ENCODE measurements around the gene IFNA14. TPM values are rescaled to one million over a fixed set of nuclear protein-coding genes. Genes with fewer than 3 reads are reported as not detected.

The IFNA14 gene
- total RNA-seq, 1 donor from 2014 or later: not detected

DNA sequence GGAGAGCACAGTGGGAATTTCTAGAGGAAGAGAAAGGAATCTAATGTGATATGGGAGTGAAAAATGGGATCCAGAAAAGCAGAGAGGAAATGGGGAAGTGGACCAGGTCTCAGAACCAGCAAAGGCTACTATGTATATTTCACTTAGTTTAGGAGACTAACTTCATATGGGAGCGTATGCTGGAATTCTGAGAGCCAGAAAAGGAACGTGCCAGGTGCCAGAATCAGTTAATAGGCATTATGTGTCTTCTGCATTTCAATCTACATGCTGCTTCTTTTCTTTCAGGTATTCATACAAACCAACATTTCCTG lies 28.5 kb upstream of the IFNA14 start:
- no peaks in the 10 kb centered on the region for H3K36me3 Mint-ChIP-seq (ENCODE audit: unreplicated experiment)
- H3K4me1 Mint-ChIP-seq (ENCODE audit: low read depth, unreplicated experiment): no peaks in the 10 kb centered on the region
- H3K27ac Mint-ChIP-seq (ENCODE audit: unreplicated experiment): no peak overlapping the region
- peaks cover 4% of the 10 kb centered on the region for H3K27me3 Mint-ChIP-seq (ENCODE audit: unreplicated experiment)
- no peak for DNase-seq
- H3K4me3 Mint-ChIP-seq (ENCODE audit: unreplicated experiment): no peak overlapping the region
- TF ChIP-seq, protein P1, sequence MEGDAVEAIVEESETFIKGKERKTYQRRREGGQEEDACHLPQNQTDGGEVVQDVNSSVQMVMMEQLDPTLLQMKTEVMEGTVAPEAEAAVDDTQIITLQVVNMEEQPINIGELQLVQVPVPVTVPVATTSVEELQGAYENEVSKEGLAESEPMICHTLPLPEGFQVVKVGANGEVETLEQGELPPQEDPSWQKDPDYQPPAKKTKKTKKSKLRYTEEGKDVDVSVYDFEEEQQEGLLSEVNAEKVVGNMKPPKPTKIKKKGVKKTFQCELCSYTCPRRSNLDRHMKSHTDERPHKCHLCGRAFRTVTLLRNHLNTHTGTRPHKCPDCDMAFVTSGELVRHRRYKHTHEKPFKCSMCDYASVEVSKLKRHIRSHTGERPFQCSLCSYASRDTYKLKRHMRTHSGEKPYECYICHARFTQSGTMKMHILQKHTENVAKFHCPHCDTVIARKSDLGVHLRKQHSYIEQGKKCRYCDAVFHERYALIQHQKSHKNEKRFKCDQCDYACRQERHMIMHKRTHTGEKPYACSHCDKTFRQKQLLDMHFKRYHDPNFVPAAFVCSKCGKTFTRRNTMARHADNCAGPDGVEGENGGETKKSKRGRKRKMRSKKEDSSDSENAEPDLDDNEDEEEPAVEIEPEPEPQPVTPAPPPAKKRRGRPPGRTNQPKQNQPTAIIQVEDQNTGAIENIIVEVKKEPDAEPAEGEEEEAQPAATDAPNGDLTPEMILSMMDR (IDR thresholded peaks at IDR 0.05; ENCODE audit: partially characterized antibody, unreplicated experiment): no peak
- H3K9me3 Mint-ChIP-seq (ENCODE audit: unreplicated experiment): peaks cover 3% of the 10 kb centered on the region

DNA sequence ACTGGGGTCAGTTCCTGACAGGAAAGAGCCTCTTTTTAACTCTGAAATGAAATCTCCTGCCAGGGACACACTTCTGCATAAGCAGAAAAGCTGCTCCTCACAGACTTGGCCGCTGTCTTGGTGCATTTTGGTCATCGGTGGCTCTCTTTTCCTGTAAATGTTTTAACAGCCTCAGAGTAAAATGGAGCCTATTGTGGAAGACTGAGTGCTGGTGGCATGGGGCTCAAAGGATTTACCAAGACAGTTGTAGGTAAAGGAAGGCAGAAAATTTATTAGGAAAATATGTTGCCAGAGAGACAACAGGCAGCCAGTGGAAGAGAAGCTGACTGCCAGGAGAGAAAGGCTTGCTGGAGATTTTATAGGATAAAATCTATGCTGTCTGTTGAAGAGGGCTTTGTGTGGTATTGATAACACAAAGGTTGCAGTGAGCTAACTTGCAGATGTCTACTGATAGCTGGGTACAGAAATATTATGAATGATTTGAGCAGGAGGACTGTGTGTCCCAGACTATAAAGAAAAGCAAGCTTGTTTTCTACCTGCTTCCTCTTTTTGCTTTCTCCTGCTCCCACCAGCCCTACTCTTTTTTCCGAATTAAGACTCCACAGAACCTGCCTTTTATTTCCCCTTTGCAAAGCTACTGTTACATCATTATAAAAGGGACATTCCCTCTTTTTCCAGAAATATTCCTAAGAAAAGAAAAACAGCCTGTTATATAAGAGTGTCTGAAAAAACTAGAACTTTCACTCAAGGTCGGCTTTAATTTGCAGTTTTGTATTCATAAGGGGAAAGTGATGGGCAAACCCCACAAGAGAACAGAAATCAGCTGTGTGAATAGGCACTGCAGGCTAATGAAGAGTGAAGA lies 27.9 kb upstream of the IFNA14 start:
- TF ChIP-seq, protein P1 (IDR thresholded peaks at IDR 0.05; ENCODE audit: partially characterized antibody, unreplicated experiment): no peak
- Mint-ChIP-seq H3K4me3 (ENCODE audit: unreplicated experiment) (no peak overlapping the region), H3K36me3 (ENCODE audit: unreplicated experiment) (no peaks in the 10 kb centered on the region), H3K9me3 (ENCODE audit: unreplicated experiment) (peaks cover 3% of the 10 kb centered on the region), H3K27ac (ENCODE audit: unreplicated experiment) (no peak overlapping the region), H3K27me3 (ENCODE audit: unreplicated experiment) (peaks cover 4% of the 10 kb centered on the region), H3K4me1 (ENCODE audit: low read depth, unreplicated experiment) (no peaks in the 10 kb centered on the region)
- DNase-seq: no peak

- H3K4me3 Mint-ChIP-seq (ENCODE audit: unreplicated experiment): no peak overlapping the region
- H3K27ac Mint-ChIP-seq (ENCODE audit: unreplicated experiment): no peak overlapping the region
- TF ChIP-seq, protein P1 (IDR thresholded peaks at IDR 0.05; ENCODE audit: partially characterized antibody, unreplicated experiment): no peak
- no peaks in the 10 kb centered on the region for H3K36me3 Mint-ChIP-seq (ENCODE audit: unreplicated experiment)
- H3K27me3 Mint-ChIP-seq (ENCODE audit: unreplicated experiment): peaks cover 4% of the 10 kb centered on the region
- H3K4me1 Mint-ChIP-seq (ENCODE audit: low read depth, unreplicated experiment): no peaks in the 10 kb centered on the region
- DNase-seq: no peak
- H3K9me3 Mint-ChIP-seq (ENCODE audit: unreplicated experiment): peaks cover 1% of the 10 kb centered on the region
These were observed 27.1 kb upstream of the IFNA14 start for GRCh38 chr9:21266733-21267484.

- Mint-ChIP-seq H3K9me3 (ENCODE audit: unreplicated experiment) (no peaks in the 10 kb centered on the region), H3K27ac (ENCODE audit: unreplicated experiment) (no peak overlapping the region), H3K36me3 (ENCODE audit: unreplicated experiment) (no peaks in the 10 kb centered on the region), H3K4me3 (ENCODE audit: unreplicated experiment) (no peak overlapping the region), H3K4me1 (ENCODE audit: low read depth, unreplicated experiment) (no peaks in the 10 kb centered on the region), H3K27me3 (ENCODE audit: unreplicated experiment) (no peaks in the 10 kb centered on the region)
- TF ChIP-seq, protein P1 (IDR thresholded peaks at IDR 0.05; ENCODE audit: partially characterized antibody, unreplicated experiment): no peak
- DNase-seq: no peak
These were observed 25.8 kb upstream of the IFNA14 start for GRCh38 chr9:21265421-21266189.

All from glutamatergic neuron (in vitro differentiated cells).